GM23338 (cell line): ENCODE measurements around the gene KCNJ18. TPM values are rescaled to one million over a fixed set of nuclear protein-coding genes. Genes with fewer than 3 reads are reported as not detected.
"Not testable (repeated sequence)": the region's sequence is repeated elsewhere in the genome, so short reads cannot be mapped to it uniquely, and the experiment has no call there.

Experiments used
- ATAC-seq: fragments of 200-7000 bp; cut with Tn5 transposase; 3 replicates; pipeline ENCODE4 v1.9.1; 2020
- DNase-seq: peaks from one replicate; pipeline ENCODE4 v3.0.0-alpha.2; 2015; ENCODE audit warnings: low spot score
- H2AFZ ChIP-seq: fragments of 200-600 bp; sonication (generic); 2 replicates; pipeline ENCODE4 v1.8.0; 2016; ENCODE audit warnings: antibody characterized with exemption, mild to moderate bottlenecking, moderate library complexity
- H3F3A ChIP-seq: fragments of 200-600 bp; sonication (generic); replicated peaks from 2 replicates; pipeline ENCODE4 v1.8.0; 2017; ENCODE audit warnings: antibody characterized with exemption, mixed run types, low read depth
- H3K27ac ChIP-seq: fragments of 200-600 bp; sonication (generic); 2 replicates; pipeline ENCODE4 v1.6.1; 2016; ENCODE audit warnings: low read depth
- H3K27me3 ChIP-seq: fragments of 200-600 bp; sonication (generic); 2 replicates; pipeline ENCODE4 v1.8.0; 2016; ENCODE audit warnings: mild to moderate bottlenecking, mixed run types, moderate library complexity; ENCODE audit not compliant: insufficient read depth
- H3K36me3 ChIP-seq: fragments of 200-600 bp; sonication (generic); 2 replicates; pipeline ENCODE4 v1.8.0; 2016; ENCODE audit warnings: mild to moderate bottlenecking; ENCODE audit not compliant: insufficient read depth
- H3K4me1 ChIP-seq: fragments of 200-600 bp; sonication (generic); 2 replicates; pipeline ENCODE4 v1.8.0; 2016; ENCODE audit warnings: mild to moderate bottlenecking, moderate library complexity; ENCODE audit not compliant: insufficient read depth
- H3K4me2 ChIP-seq: fragments of 200-600 bp; sonication (generic); 2 replicates; pipeline ENCODE4 v1.7.1; 2017; ENCODE audit warnings: mixed run types
- H3K4me3 ChIP-seq: fragments of 200-600 bp; sonication (generic); 2 replicates; pipeline ENCODE4 v1.6.1; 2016; ENCODE audit warnings: mixed run types
- H3K79me2 ChIP-seq: fragments of 200-600 bp; sonication (generic); replicated peaks from 2 replicates; pipeline ENCODE4 v1.8.0; 2017; ENCODE audit warnings: mild to moderate bottlenecking; ENCODE audit not compliant: insufficient read depth
- H3K9me2 ChIP-seq: fragments of 200-600 bp; sonication (generic); 2 replicates; pipeline ENCODE4 v1.8.0; 2017; ENCODE audit not compliant: insufficient read depth
- H4K20me1 ChIP-seq: fragments of 200-600 bp; sonication (generic); replicated peaks from 2 replicates; pipeline ENCODE4 v1.8.0; 2017; ENCODE audit warnings: mild to moderate bottlenecking; ENCODE audit not compliant: insufficient read depth
- H3K27ac Mint-ChIP-seq: 2 replicates; pipeline ENCODE4 v1.8.0; 2020; ENCODE audit warnings: inconsistent platforms, mild to moderate bottlenecking, moderate library complexity, mixed read lengths
- H3K27me3 Mint-ChIP-seq: 3 replicates; pipeline ENCODE4 v1.8.0; 2022; ENCODE audit warnings: low read depth, mild to moderate bottlenecking, moderate library complexity, mixed read lengths, inconsistent platforms; ENCODE audit not compliant: insufficient read depth, poor library complexity
- H3K36me3 Mint-ChIP-seq: 3 replicates; pipeline ENCODE4 v1.8.0; 2021; ENCODE audit warnings: low read depth, mild to moderate bottlenecking, inconsistent platforms, moderate library complexity, mixed read lengths
- H3K4me1 Mint-ChIP-seq: 3 replicates; pipeline ENCODE4 v1.8.0; 2020; ENCODE audit warnings: mild to moderate bottlenecking, inconsistent platforms, mixed read lengths
- H3K4me3 Mint-ChIP-seq: 3 replicates; pipeline ENCODE4 v1.8.0; 2021; ENCODE audit warnings: moderate library complexity, mild to moderate bottlenecking, inconsistent platforms, mixed read lengths
- H3K9me3 Mint-ChIP-seq: 3 replicates; pipeline ENCODE4 v1.8.0; 2020; ENCODE audit warnings: moderate library complexity, mild to moderate bottlenecking, inconsistent platforms, mixed read lengths
- CTCF ChIP-seq, 2 experiments: fragments of 200-600 bp in 1 of 2; sonication (generic) in 1 of 2; conservative IDR thresholded peaks; 2 replicates each; pipeline versions ENCODE4 v1.5.1 to v1.6.1; 2016 to 2017; ENCODE audit warnings: antibody characterized with exemption in 2 of 2, low read depth in 2 of 2, mild to moderate bottlenecking in 2 of 2, moderate library complexity in 1 of 2
- EZH2 ChIP-seq: fragments of 200-600 bp; sonication (generic); IDR thresholded peaks from one replicate; pipeline ENCODE4 v1.8.0; 2017; ENCODE audit warnings: antibody characterized with exemption, mild to moderate bottlenecking, low read depth; ENCODE audit not compliant: unreplicated experiment
- NANOG ChIP-seq: IDR thresholded peaks from 2 replicates; pipeline ENCODE4 v1.6.1; 2016; ENCODE audit warnings: antibody characterized with exemption, borderline replicate concordance
- ZNF462 ChIP-seq: fragments of 250-450 bp; sonication (Bioruptor Pico); IDR thresholded peaks from 2 replicates; pipeline ENCODE4 v1.5.0; 2020; ENCODE audit warnings: mild to moderate bottlenecking, moderate library complexity
- polyA plus RNA-seq: library from polyadenylated mRNA; unstranded; fragments of >200 nt; fragmentation: Nextera tagmentation; extraction: Ambion mirVana; gene quantifications from 2 replicates; pipeline ENCODE4 v1.2.1, GENCODE V29; 2016
- total RNA-seq: library from RNA; depleted of rRNA; stranded (reverse); fragments of >200 nt; shearing (Covaris generic); gene quantifications from 2 replicates; pipeline ENCODE4 v1.2.3, GENCODE V29; 2014

Gene KCNJ18
- total and polyA plus RNA-seq, 2 experiments from 2014 or later, result not detected

GRCh38 chr17:21740836-21741235 is 48.5 kb downstream of the KCNJ18 start:
- H3K27me3 Mint-ChIP-seq, H3K4me2 ChIP-seq, H3K27ac ChIP-seq, DNase-seq, H3K27me3 ChIP-seq, ATAC-seq, H3K4me3 Mint-ChIP-seq, H3K4me3 ChIP-seq, H3F3A ChIP-seq, H3K9me2 ChIP-seq, H4K20me1 ChIP-seq, H3K79me2 ChIP-seq, H3K4me1 Mint-ChIP-seq, H2AFZ ChIP-seq, H3K4me1 ChIP-seq, H3K36me3 ChIP-seq, H3K27ac Mint-ChIP-seq: not testable (repeated sequence)
- peaks cover 17% of the 10 kb centered on the region for H3K36me3 Mint-ChIP-seq
- peaks cover 50% of the 10 kb centered on the region for H3K9me3 Mint-ChIP-seq

GRCh38 chr17:21741520-21741919 is 49.2 kb downstream of the KCNJ18 start:
- not testable (repeated sequence) for H3K79me2 ChIP-seq, ATAC-seq, H4K20me1 ChIP-seq, H3F3A ChIP-seq, H3K4me3 ChIP-seq, H3K36me3 ChIP-seq, H3K27me3 ChIP-seq, H3K4me1 ChIP-seq, H3K27me3 Mint-ChIP-seq, H3K4me2 ChIP-seq, H3K9me2 ChIP-seq, H3K27ac ChIP-seq, H2AFZ ChIP-seq, H3K4me3 Mint-ChIP-seq, H3K27ac Mint-ChIP-seq, DNase-seq, H3K4me1 Mint-ChIP-seq
- H3K36me3 Mint-ChIP-seq, result peaks cover 14% of the 10 kb centered on the region
- peaks cover 48% of the 10 kb centered on the region for H3K9me3 Mint-ChIP-seq

GRCh38 chr17:21742326-21742725 is 50.0 kb downstream of the KCNJ18 start:
- Mint-ChIP-seq H3K4me1 (no peaks in the 10 kb centered on the region), H3K4me3 (no peak overlapping the region), H3K36me3 (peaks cover 19% of the 10 kb centered on the region), H3K27ac (no peak overlapping the region), H3K27me3 (peaks cover 2% of the 10 kb centered on the region), H3K9me3 (peaks cover 51% of the 10 kb centered on the region)
- Histone ChIP-seq H3K79me2 (no peaks in the 10 kb centered on the region), H3K36me3 (no peaks in the 10 kb centered on the region), H4K20me1 (no peaks in the 10 kb centered on the region), H3K27ac (no peak overlapping the region), H3K4me2 (no peak overlapping the region), H3F3A (no peaks in the 10 kb centered on the region), H3K9me2 (no peaks in the 10 kb centered on the region), H3K4me1 (no peaks in the 10 kb centered on the region), H2AFZ (no peak overlapping the region), H3K4me3 (no peak overlapping the region), H3K27me3 (no peaks in the 10 kb centered on the region)
- no peak for DNase-seq
- TF ChIP-seq CTCF (conservative IDR thresholded peaks at IDR 0.05; ENCODE audit: low read depth in 2 of 2) (no peak), ZNF462 (no peak), EZH2 (no peak), NANOG (no peak)
- no peak for ATAC-seq

- H3F3A ChIP-seq, H4K20me1 ChIP-seq, H3K27ac Mint-ChIP-seq, H2AFZ ChIP-seq, H3K9me2 ChIP-seq, H3K27me3 ChIP-seq, H3K27me3 Mint-ChIP-seq, ATAC-seq, H3K4me3 ChIP-seq, H3K4me3 Mint-ChIP-seq, H3K27ac ChIP-seq, H3K79me2 ChIP-seq, H3K4me1 ChIP-seq, H3K36me3 ChIP-seq, H3K4me1 Mint-ChIP-seq, H3K4me2 ChIP-seq, DNase-seq: not testable (repeated sequence)
- H3K36me3 Mint-ChIP-seq, result peaks cover 24% of the 10 kb centered on the region
- H3K9me3 Mint-ChIP-seq, result peaks cover 60% of the 10 kb centered on the region
Measured at GRCh38 chr17:21744151-21744550, 51.8 kb downstream of the KCNJ18 start.
